WI38 (cell line): Measurements from ENCODE around the gene NEK8.

Experiments used
- H3K4me3 ChIP-seq: 2 replicates; pipeline ENCODE4 v1.5.1; 2011; ENCODE audit warnings: low read depth, mild to moderate bottlenecking, control low read depth, low read length
- CTCF ChIP-seq: IDR thresholded peaks from 2 replicates; pipeline ENCODE4 v1.5.1; 2012; ENCODE audit warnings: low read depth, mild to moderate bottlenecking, control low read depth, low read length

Gene NEK8

DNA sequence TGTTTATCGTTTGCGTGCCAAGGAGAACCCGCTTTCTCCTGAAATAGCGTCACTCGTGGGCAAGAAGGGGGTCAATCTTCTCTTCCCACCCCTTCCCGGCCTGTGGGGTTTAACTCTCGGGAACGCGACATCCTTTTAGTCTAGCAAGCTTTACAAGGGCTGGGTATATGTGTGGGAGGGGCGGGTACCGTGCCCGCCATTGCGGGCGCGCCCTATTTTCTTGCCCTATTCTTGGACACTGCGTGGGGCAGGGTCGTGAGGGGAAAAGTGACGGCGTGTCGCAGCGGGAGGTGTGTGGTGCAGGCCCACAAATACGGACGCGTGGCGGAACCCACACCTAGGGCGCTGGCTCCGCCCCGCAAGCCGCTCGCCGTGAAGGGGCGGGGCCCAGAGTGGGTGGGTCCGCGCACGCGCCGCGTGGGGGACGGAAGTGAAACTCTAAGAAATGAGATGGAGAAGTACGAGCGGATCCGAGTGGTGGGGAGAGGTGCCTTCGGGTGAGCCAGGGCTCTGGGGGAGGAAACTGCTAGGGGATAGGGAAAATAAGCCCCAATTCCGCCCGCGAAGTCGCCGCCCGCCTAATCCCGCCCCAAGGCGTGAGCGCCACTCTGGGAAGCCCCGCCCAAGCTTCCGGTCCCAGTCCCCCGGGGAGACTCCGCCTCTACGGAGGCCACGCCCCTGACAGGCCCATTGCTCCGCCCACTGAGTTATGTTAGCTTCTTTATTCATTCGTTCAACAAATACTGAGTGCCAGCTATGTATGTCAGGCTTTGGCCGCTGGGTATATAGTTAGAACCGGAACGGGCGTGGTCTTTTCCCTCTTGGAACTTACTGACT is at the start of gene NEK8:
NEK8 (plus strand) TSS at position 425 of the 837 bp plus-strand sequence; CDS start at position 451, 26 bp downstream.
- peak within 1 kb of the TSS; percentile 84 for H3K4me3 ChIP-seq
- TF ChIP-seq CTCF, result no peak

DNA sequence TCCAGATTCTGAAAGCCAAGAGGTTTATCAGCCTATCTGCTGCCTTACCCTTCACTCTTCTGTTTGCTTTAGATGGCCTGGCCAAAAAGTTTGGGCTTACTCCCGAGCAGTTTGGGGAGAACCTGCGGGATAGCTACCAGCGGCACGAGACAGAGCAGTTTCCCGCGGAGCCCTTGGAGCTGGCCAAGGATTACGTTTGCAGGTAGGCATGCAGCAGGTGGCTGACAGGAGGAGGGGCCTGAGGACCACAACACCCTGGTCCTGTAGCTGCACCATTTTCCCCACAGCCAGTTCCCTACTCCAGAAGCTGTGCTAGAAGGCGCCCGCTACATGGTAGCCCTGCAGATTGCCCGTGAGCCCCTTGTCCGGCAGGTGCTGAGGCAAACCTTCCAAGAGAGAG is 45.9 kb upstream of the NEK8 start:
- no peak for TF ChIP-seq CTCF
- no peak overlapping the region for H3K4me3 ChIP-seq

DNA sequence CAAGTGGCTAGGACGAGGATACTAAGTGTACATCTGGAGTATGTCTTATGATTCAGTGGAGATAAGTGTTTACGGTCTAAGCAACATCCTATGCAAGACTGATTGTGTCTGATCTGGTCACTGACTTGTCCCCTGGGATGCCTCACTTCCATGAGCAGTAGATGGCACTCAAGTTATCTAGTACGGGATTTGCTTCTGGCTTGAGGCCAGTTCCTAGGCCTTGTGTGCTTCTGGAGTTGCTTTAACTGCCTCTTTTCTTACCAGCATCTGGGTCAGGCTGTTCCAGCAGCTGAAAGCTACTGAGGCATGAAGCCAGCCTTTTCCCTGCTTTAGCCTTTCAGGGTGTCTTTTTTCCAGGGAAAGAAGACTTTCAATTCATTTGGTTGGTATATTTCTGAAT is 43.6 kb upstream of the NEK8 start:
- TF ChIP-seq CTCF, result no peak
- H3K4me3 ChIP-seq, result no peak overlapping the region

GRCh38 chr17:28685366-28685765 is 43.2 kb upstream of the NEK8 start:
- H3K4me3 ChIP-seq, result no peak overlapping the region
- no peak for TF ChIP-seq CTCF

DNA sequence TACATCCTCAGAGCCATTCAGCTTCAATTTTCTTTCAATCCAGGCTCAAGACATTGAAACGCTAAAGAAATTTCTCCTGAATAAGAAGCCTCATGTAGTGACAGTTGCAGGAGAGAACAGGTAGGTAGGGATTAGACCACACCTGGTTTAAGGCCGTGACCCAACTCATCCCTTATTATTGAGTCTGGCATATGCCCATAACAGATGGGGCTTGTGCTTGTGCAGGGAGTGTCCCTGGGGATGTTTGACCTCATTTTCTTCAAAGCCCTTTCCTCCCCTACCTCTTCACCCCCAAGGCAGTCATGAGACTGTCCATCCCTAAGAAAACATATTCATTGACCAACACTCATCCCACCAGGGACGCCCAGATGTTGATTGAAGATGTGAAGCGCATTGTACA is 42.3 kb upstream of the NEK8 start:
- no peak for TF ChIP-seq CTCF
- H3K4me3 ChIP-seq, result no peak overlapping the region

DNA sequence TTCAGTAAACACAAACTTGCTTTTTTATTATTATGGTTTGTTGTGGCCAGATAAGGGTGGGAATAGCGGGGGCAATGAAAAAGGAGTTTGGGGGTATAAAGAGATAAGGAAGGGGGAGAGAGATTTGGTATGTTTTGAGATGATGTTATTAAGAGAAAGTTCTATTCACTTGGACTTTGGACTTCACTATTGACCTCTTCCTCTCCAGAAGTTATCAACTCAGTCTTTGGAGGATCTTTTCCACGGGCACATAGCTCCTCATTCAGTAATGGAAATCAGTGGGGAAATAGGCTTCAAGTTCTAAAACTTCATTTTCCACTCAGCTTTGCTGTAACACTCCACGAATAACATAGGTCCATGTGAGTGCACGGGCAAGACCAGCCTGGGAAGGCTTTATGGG is 40.1 kb upstream of the NEK8 start:
- H3K4me3 ChIP-seq, result no peak overlapping the region
- no peak for TF ChIP-seq CTCF

GRCh38 chr17:28689011-28689410 is 39.6 kb upstream of the NEK8 start:
- TF ChIP-seq CTCF, result no peak
- no peak overlapping the region for H3K4me3 ChIP-seq
